Mucosa of stomach (tissue), 1 donor: ENCODE measurements around the gene STRC.

Experiments
- H3K27me3 ChIP-seq: one replicate; pipeline ENCODE4 v1.7.0; 2013; ENCODE audit warnings: mild to moderate bottlenecking, low read length; ENCODE audit not compliant: control insufficient read depth, insufficient read depth
- H3K36me3 ChIP-seq: one replicate; pipeline ENCODE4 v1.7.0; 2013; ENCODE audit warnings: low read length; ENCODE audit not compliant: control insufficient read depth, insufficient read depth
- H3K4me1 ChIP-seq: one replicate; pipeline ENCODE4 v1.7.0; 2013; ENCODE audit warnings: mild to moderate bottlenecking, low read length; ENCODE audit not compliant: control insufficient read depth, insufficient read depth
- H3K4me3 ChIP-seq: one replicate; pipeline ENCODE4 v1.7.0; 2013; ENCODE audit warnings: low read length
- H3K9ac ChIP-seq: one replicate; pipeline ENCODE4 v1.7.0; 2013; ENCODE audit warnings: mild to moderate bottlenecking, low read length, moderate library complexity
- H3K9me3 ChIP-seq: one replicate; pipeline ENCODE4 v1.7.0; 2013; ENCODE audit warnings: mild to moderate bottlenecking, low read length, moderate library complexity; ENCODE audit not compliant: control insufficient read depth
- donor health status: Pancreatic carcinoma.

Gene STRC

DNA sequence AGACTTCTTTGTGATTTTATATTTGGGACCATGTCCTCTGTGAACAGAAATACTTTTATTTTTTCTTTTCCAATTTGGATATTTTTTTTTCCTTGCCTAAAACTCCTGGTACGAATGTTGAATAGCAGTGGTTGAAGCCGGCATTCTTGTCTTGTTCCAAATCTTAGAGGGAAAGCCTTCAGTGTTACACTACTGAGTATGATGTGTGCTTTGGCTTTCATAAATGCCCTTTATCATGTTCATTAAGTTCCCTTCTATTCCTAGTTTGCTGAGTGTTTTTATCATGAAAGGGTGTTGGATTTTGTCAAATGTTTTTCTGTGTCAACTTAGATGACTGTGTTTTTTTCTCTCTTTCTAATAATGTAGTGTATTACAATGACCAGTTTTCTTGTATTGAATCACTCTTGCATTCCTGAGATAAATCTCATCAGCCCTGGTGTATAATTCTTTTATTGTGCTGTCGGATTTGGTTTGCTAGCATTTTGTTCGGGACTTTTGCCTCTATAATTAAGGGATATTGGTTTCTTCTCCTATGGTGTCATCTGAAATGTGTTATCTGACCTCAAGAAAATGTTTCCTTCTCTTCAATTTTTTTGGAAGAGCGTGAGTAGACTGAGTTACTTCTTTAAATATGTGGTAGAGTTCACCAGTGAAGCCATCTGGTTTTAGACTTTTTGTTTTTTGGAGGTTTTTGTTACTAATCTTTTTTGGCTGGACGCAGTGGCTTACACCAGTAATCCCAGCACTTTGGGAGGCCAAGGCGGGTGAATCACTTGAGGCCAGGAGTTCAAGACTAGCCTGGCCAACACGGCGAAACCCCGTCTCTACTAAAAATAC is 67.9 kb downstream of the STRC start:
- no peaks in the 10 kb centered on the region for H3K4me1 ChIP-seq
- H3K36me3 ChIP-seq: no peaks in the 10 kb centered on the region
- no peak overlapping the region for H3K9ac ChIP-seq
- H3K9me3 ChIP-seq: no peaks in the 10 kb centered on the region
- H3K27me3 ChIP-seq: no peaks in the 10 kb centered on the region
- no peak overlapping the region for H3K4me3 ChIP-seq
